Measurements from ENCODE around the gene NRXN2.

Gene NRXN2

DNA sequence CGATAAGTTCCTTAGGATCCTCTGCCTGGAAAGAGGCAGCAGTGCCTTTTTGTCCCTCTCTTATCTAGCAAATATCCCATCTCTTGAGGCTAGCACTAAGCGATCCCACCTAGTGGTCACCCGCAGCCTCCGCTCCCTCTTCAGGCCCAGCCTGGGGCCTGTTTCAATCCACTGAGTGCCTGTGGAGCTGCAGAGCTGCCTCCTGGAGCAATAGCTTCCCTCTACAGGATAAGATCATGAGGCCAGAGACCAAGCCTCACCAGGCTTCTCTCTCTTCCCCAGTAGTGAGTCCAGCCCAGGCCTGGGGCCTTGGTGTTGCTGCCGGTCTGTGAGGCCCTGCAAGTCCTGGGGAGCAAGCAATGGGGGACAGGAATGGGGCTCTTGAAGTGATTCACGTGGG, 66.1 kb downstream of the NRXN2 start:
- H3K27ac ChIP-seq (ENCODE audit: low read depth, low read length, poor library complexity, severe bottlenecking): no peak overlapping the region
- no peak for TF ChIP-seq EZH2 (IDR thresholded peaks at IDR 0.05; ENCODE audit: borderline replicate concordance, low read length)
- TF ChIP-seq, protein P1, sequence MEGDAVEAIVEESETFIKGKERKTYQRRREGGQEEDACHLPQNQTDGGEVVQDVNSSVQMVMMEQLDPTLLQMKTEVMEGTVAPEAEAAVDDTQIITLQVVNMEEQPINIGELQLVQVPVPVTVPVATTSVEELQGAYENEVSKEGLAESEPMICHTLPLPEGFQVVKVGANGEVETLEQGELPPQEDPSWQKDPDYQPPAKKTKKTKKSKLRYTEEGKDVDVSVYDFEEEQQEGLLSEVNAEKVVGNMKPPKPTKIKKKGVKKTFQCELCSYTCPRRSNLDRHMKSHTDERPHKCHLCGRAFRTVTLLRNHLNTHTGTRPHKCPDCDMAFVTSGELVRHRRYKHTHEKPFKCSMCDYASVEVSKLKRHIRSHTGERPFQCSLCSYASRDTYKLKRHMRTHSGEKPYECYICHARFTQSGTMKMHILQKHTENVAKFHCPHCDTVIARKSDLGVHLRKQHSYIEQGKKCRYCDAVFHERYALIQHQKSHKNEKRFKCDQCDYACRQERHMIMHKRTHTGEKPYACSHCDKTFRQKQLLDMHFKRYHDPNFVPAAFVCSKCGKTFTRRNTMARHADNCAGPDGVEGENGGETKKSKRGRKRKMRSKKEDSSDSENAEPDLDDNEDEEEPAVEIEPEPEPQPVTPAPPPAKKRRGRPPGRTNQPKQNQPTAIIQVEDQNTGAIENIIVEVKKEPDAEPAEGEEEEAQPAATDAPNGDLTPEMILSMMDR (IDR thresholded peaks at IDR 0.05; ENCODE audit: low read length): no peak
- no peaks in the 10 kb centered on the region for H4K20me1 ChIP-seq (ENCODE audit: insufficient read depth, low read length)
- H2AFZ ChIP-seq (ENCODE audit: low read length): no peak overlapping the region
- no peaks in the 10 kb centered on the region for H3K36me3 ChIP-seq (ENCODE audit: insufficient read depth, low read length)
- no peaks in the 10 kb centered on the region for H3K9me3 ChIP-seq (ENCODE audit: low read length)
- no peaks in the 10 kb centered on the region for H3K9me2 ChIP-seq (ENCODE audit: low read depth, low read length)
- H3K4me3 ChIP-seq (ENCODE audit: low read depth, low read length, poor library complexity, severe bottlenecking): no peak overlapping the region
- H3F3A ChIP-seq (ENCODE audit: insufficient read depth, low read length): no peaks in the 10 kb centered on the region
- H3K27me3 ChIP-seq (ENCODE audit: insufficient read depth, low read length): no peaks in the 10 kb centered on the region; the same call in 1 of the 2 replicates
- H3K9ac ChIP-seq (ENCODE audit: low read length): no peak overlapping the region
- no peaks in the 10 kb centered on the region for H3K4me1 ChIP-seq (ENCODE audit: insufficient read depth, low read length, severe bottlenecking)
- H3K4me2 ChIP-seq (ENCODE audit: low read length): no peak overlapping the region
- H3K79me2 ChIP-seq (ENCODE audit: insufficient read depth, low read length): no peaks in the 10 kb centered on the region

DNA sequence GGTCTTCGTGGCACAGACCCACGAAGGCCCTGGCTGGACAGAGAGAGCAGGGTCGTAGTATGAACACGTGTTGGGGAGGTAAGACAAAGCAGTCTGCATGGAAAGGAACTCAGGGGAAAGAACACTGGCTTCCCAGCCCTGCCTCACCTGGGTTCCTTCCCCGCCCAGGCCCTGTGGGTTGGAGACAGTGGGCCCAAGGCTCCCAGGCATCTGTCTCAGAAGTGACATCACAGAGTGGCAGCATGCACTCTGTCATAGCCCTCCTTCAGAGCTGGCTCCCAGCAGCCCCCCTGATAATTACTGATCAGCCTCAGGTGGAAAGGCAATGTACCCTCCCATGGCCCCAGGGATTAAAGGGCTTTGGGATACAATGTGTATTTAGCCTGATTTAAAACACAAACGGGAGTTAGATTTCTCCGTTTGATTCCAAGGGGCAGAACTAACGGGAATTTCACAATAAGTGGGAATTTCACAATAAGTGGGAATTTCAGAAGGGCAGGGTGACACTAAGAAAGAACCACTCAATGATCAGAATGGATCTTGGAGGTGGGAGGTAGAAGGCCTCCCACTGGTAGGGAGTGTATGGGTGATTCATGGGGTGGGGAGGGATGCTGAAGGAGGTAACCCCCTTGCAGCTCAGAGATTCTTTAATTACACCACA, 66.9 kb downstream of the NRXN2 start:
- Histone ChIP-seq H3K27me3 (ENCODE audit: insufficient read depth, low read length) (no peaks in the 10 kb centered on the region; the same call in 1 of the 2 replicates), H3K9me2 (ENCODE audit: low read depth, low read length) (no peaks in the 10 kb centered on the region), H2AFZ (ENCODE audit: low read length) (no peak overlapping the region), H3K9ac (ENCODE audit: low read length) (no peak overlapping the region), H3K4me2 (ENCODE audit: low read length) (no peak overlapping the region), H3K36me3 (ENCODE audit: insufficient read depth, low read length) (no peaks in the 10 kb centered on the region), H3F3A (ENCODE audit: insufficient read depth, low read length) (no peaks in the 10 kb centered on the region), H3K27ac (ENCODE audit: low read depth, low read length, poor library complexity, severe bottlenecking) (no peak overlapping the region), H3K4me3 (ENCODE audit: low read depth, low read length, poor library complexity, severe bottlenecking) (no peak overlapping the region), H4K20me1 (ENCODE audit: insufficient read depth, low read length) (no peaks in the 10 kb centered on the region), H3K9me3 (ENCODE audit: low read length) (no peaks in the 10 kb centered on the region), H3K4me1 (ENCODE audit: insufficient read depth, low read length, severe bottlenecking) (no peaks in the 10 kb centered on the region), H3K79me2 (ENCODE audit: insufficient read depth, low read length) (no peaks in the 10 kb centered on the region)
- TF ChIP-seq, protein P1 (IDR thresholded peaks at IDR 0.05; ENCODE audit: low read length): no peak
- TF ChIP-seq EZH2 (IDR thresholded peaks at IDR 0.05; ENCODE audit: borderline replicate concordance, low read length): no peak

DNA sequence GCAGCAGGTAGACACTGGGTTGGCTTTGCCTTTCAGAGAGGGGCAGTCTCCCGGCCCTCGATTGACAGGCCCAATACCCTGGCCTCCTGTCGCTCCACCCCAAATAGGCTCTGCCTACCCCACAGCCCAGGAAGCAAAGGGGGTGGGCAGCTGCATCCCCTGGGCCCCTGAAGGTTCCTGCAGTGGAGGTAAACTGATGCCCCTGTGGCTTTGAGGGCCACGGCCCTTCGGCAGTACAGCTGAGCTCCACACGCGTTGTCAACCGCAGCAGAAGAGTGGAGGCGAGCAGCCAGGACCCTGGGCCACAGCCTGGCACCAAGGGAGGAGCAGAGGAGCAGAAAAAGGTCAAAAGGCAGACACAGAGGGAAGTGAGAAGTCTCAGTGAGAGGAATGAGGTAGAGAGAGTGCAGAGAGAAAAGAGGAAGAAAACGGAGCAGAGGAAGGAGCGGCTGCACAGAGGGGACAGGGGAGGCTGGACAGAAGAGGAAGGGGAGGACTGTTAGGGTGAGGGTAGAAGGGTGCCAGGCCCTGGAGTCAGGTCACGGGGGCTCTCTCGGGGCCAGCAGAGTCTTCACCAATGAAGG, 67.9 kb downstream of the NRXN2 start:
- Histone ChIP-seq H3K4me1 (ENCODE audit: insufficient read depth, low read length, severe bottlenecking) (no peaks in the 10 kb centered on the region), H3K79me2 (ENCODE audit: insufficient read depth, low read length) (no peaks in the 10 kb centered on the region), H2AFZ (ENCODE audit: low read length) (no peak overlapping the region), H3K27ac (ENCODE audit: low read depth, low read length, poor library complexity, severe bottlenecking) (no peak overlapping the region), H3K9me3 (ENCODE audit: low read length) (no peaks in the 10 kb centered on the region), H3K36me3 (ENCODE audit: insufficient read depth, low read length) (no peaks in the 10 kb centered on the region), H3K4me2 (ENCODE audit: low read length) (no peak overlapping the region), H3K9ac (ENCODE audit: low read length) (no peak overlapping the region), H3F3A (ENCODE audit: insufficient read depth, low read length) (no peaks in the 10 kb centered on the region), H4K20me1 (ENCODE audit: insufficient read depth, low read length) (no peaks in the 10 kb centered on the region), H3K4me3 (ENCODE audit: low read depth, low read length, poor library complexity, severe bottlenecking) (no peak overlapping the region), H3K27me3 (ENCODE audit: insufficient read depth, low read length) (no peaks in the 10 kb centered on the region; the same call in 1 of the 2 replicates), H3K9me2 (ENCODE audit: low read depth, low read length) (no peaks in the 10 kb centered on the region)
- no peak for TF ChIP-seq EZH2 (IDR thresholded peaks at IDR 0.05; ENCODE audit: borderline replicate concordance, low read length)
- TF ChIP-seq, protein P1 (IDR thresholded peaks at IDR 0.05; ENCODE audit: low read length): no peak
